Smooth muscle cell (in vitro differentiated cells): ENCODE results near the gene NBEA. TPM values are rescaled to one million over a fixed set of nuclear protein-coding genes. Genes with fewer than 3 reads are reported as not detected.

ENCODE experiments used
- DNase-seq: peaks from one replicate; lab custom pipeline; 2025; ENCODE audit not compliant: unreplicated experiment; lab: John Stamatoyannopoulos, UW
- H2AFZ ChIP-seq: fragments of 200-600 bp; sonication (generic); 2 replicates; pipeline ENCODE4 v1.6.0; 2016; ENCODE audit warnings: antibody characterized with exemption, low read depth, mild to moderate bottlenecking
- H3F3A ChIP-seq: fragments of 200-600 bp; sonication (generic); 2 replicates; pipeline ENCODE4 v1.6.0; 2017; ENCODE audit warnings: antibody characterized with exemption, low read depth
- H3K27ac ChIP-seq: fragments of 200-600 bp; sonication (generic); 2 replicates; pipeline ENCODE4 v1.5.1; 2016; ENCODE audit warnings: low read depth, mild to moderate bottlenecking
- H3K27me3 ChIP-seq: fragments of 200-600 bp; sonication (generic); 2 replicates; pipeline ENCODE4 v1.6.1; 2016; ENCODE audit warnings: low read depth, mild to moderate bottlenecking
- H3K36me3 ChIP-seq: fragments of 200-600 bp; sonication (generic); 2 replicates; pipeline ENCODE4 v1.5.1; 2016; ENCODE audit warnings: low read depth
- H3K4me1 ChIP-seq: fragments of 200-600 bp; sonication (generic); 2 replicates; pipeline ENCODE4 v1.5.1; 2016; ENCODE audit warnings: low read depth
- H3K4me2 ChIP-seq: fragments of 200-600 bp; sonication (generic); 2 replicates; pipeline ENCODE4 v1.6.0; 2016; ENCODE audit warnings: mild to moderate bottlenecking
- H3K4me3 ChIP-seq: fragments of 200-600 bp; sonication (generic); 2 replicates; pipeline ENCODE4 v1.5.1; 2016; ENCODE audit warnings: mild to moderate bottlenecking
- H3K79me2 ChIP-seq: fragments of 200-600 bp; sonication (generic); 2 replicates; pipeline ENCODE4 v1.6.0; 2016; ENCODE audit warnings: low read depth, mild to moderate bottlenecking
- H3K9ac ChIP-seq: fragments of 200-600 bp; sonication (generic); 2 replicates; pipeline ENCODE4 v1.6.0; 2016; ENCODE audit warnings: low read depth
- H3K9me3 ChIP-seq: fragments of 200-600 bp; sonication (generic); replicated peaks from 2 replicates; pipeline ENCODE4 v1.5.1; 2016; ENCODE audit warnings: low read depth
- H4K20me1 ChIP-seq: fragments of 200-600 bp; sonication (generic); 2 replicates; pipeline ENCODE4 v1.6.0; 2016; ENCODE audit warnings: low read depth
- WGBS: methylation state at CpG from one replicate; pipeline ENCODE4 v1.1.7; 2016; ENCODE audit warnings: low lambda C conversion rate; 5-methylcytosine and 5-hydroxymethylcytosine counted together
- polyA plus RNA-seq: library from polyadenylated mRNA; unstranded; fragments of >200 nt; fragmentation: Nextera tagmentation; extraction: Ambion mirVana; gene quantifications from 2 replicates; pipeline ENCODE4 v1.2.1, GENCODE V29; 2016
- total RNA-seq: library from RNA; depleted of rRNA; stranded (reverse); fragments of >200 nt; gene quantifications from 2 replicates; pipeline ENCODE4 v1.2.3, GENCODE V29; 2014
- TF ChIP-seq, protein P1 (sequence below): fragments of 200-600 bp; sonication (generic); IDR thresholded peaks from 2 replicates; pipeline ENCODE4 v1.5.1; 2017; ENCODE audit warnings: borderline replicate concordance, mild to moderate bottlenecking, antibody characterized with exemption; ENCODE audit not compliant: insufficient read depth, poor library complexity, severe bottlenecking

Gene NBEA
- total and polyA plus RNA-seq, 2 experiments from 2014 or later = 3.6 to 11.7 TPM

- Histone ChIP-seq H3K4me1 (no peaks in the 10 kb centered on the region), H3K9me3 (no peaks in the 10 kb centered on the region), H3K36me3 (no peaks in the 10 kb centered on the region), H3K9ac (no peak overlapping the region), H3K4me3 (no peak overlapping the region), H3K27ac (no peak overlapping the region), H3F3A (no peaks in the 10 kb centered on the region), H3K79me2 (no peaks in the 10 kb centered on the region), H4K20me1 (no peaks in the 10 kb centered on the region), H3K27me3 (no peaks in the 10 kb centered on the region), H2AFZ (no peak overlapping the region), H3K4me2 (no peak overlapping the region)
- TF ChIP-seq, protein P1, sequence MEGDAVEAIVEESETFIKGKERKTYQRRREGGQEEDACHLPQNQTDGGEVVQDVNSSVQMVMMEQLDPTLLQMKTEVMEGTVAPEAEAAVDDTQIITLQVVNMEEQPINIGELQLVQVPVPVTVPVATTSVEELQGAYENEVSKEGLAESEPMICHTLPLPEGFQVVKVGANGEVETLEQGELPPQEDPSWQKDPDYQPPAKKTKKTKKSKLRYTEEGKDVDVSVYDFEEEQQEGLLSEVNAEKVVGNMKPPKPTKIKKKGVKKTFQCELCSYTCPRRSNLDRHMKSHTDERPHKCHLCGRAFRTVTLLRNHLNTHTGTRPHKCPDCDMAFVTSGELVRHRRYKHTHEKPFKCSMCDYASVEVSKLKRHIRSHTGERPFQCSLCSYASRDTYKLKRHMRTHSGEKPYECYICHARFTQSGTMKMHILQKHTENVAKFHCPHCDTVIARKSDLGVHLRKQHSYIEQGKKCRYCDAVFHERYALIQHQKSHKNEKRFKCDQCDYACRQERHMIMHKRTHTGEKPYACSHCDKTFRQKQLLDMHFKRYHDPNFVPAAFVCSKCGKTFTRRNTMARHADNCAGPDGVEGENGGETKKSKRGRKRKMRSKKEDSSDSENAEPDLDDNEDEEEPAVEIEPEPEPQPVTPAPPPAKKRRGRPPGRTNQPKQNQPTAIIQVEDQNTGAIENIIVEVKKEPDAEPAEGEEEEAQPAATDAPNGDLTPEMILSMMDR = no peak
- DNase-seq = no peak
Measured at GRCh38 chr13:35631666-35632065, 689.6 kb downstream of the NBEA start.

GRCh38 chr13:35643625-35644024 lies 701.6 kb downstream of the NBEA start:
- H4K20me1 ChIP-seq = no peaks in the 10 kb centered on the region
- whole genome bisulfite sequencing = 69% methylated on average over 3 of the region's 3 CpGs
- no peak overlapping the region for H3K4me2 ChIP-seq
- H2AFZ ChIP-seq = no peak overlapping the region
- no peak overlapping the region for H3K9ac ChIP-seq
- no peaks in the 10 kb centered on the region for H3K36me3 ChIP-seq
- peaks cover 3% of the 10 kb centered on the region for H3K27me3 ChIP-seq
- no peaks in the 10 kb centered on the region for H3K9me3 ChIP-seq
- DNase-seq = no peak
- H3K4me1 ChIP-seq = no peaks in the 10 kb centered on the region
- no peaks in the 10 kb centered on the region for H3F3A ChIP-seq
- no peak overlapping the region for H3K27ac ChIP-seq
- TF ChIP-seq, protein P1 = no peak
- H3K79me2 ChIP-seq = no peaks in the 10 kb centered on the region
- no peak overlapping the region for H3K4me3 ChIP-seq

DNA sequence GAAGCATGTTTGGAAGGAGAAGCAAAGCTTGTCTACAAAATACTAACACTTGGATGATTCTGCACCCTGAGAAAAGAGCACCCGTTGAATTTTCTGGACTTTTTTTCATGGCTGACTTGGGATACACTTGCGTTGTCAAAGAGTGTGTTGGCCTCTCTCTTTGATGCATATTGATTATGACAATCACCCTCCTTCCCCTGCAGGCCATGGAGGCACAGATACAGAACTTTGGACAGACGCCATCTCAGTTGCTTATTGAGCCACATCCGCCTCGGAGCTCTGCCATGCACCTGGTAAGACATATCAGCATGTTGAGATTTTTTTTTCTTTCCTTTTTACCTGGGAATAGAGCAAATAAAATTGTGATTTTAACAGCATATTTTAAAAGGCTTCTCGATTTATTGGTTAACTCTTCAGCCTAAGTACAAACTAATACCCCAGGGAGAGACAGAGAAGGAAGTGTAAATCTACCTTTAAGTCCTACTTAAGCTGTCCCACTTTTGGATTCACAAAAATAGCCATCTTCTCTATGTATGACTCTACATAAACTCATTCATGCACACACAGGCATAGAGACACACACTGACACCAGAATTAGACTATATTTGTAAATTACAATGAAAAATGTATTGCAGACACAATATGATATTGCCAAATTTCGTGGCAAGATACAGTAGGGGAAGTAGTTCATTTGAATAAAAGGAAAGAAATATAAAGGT lies 704.1 kb downstream of the NBEA start:
- H3K4me3 ChIP-seq = no peak overlapping the region
- H3K9ac ChIP-seq = no peak overlapping the region
- no peaks in the 10 kb centered on the region for H3K36me3 ChIP-seq
- no peaks in the 10 kb centered on the region for H3K79me2 ChIP-seq
- no peak for DNase-seq
- H3K27ac ChIP-seq = no peak overlapping the region
- TF ChIP-seq, protein P1 = no peak
- WGBS = 91% methylated on average over 7 of the region's 7 CpGs
- H3K27me3 ChIP-seq = peaks cover 3% of the 10 kb centered on the region
- H3F3A ChIP-seq = no peaks in the 10 kb centered on the region
- no peak overlapping the region for H2AFZ ChIP-seq
- no peaks in the 10 kb centered on the region for H3K4me1 ChIP-seq
- no peak overlapping the region for H3K4me2 ChIP-seq
- no peaks in the 10 kb centered on the region for H3K9me3 ChIP-seq
- no peaks in the 10 kb centered on the region for H4K20me1 ChIP-seq

DNA sequence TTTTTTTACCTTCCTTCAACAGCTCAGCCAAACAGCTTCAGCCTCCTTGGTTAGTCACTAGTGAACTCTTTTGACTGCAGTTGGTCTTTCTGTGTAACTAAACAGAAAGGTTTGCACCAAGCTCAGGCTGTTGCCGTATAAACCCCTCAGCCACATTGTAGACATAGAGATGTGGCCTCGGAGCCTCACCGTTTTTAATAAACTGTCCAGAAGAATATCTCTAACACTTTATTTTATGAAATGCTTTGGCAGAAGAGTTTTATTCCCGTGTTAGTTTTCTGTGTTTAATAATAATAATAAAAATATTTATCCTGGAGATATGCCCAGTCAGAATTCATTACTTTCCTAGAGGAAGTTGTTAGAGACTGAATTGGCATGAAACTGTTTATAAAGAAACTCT lies 706.1 kb downstream of the NBEA start:
- no peak for DNase-seq
- no peak overlapping the region for H3K9ac ChIP-seq
- no peak overlapping the region for H3K4me3 ChIP-seq
- no peaks in the 10 kb centered on the region for H3K4me1 ChIP-seq
- 95% methylated on average over 4 of the region's 4 CpGs for WGBS
- no peaks in the 10 kb centered on the region for H4K20me1 ChIP-seq
- no peaks in the 10 kb centered on the region for H3K79me2 ChIP-seq
- no peaks in the 10 kb centered on the region for H3K27me3 ChIP-seq
- no peak overlapping the region for H3K4me2 ChIP-seq
- no peaks in the 10 kb centered on the region for H3F3A ChIP-seq
- no peaks in the 10 kb centered on the region for H3K9me3 ChIP-seq
- TF ChIP-seq, protein P1 = no peak
- H2AFZ ChIP-seq = no peak overlapping the region
- no peaks in the 10 kb centered on the region for H3K36me3 ChIP-seq
- H3K27ac ChIP-seq = no peak overlapping the region
